Measurements from ENCODE around the gene HLA-DMA.

- TF ChIP-seq CTCF (IDR thresholded peaks at IDR 0.05) = no peak
- no peak for TF ChIP-seq POLR2A (IDR thresholded peaks at IDR 0.05)
Measured at GRCh38 chr6:33001685-33002084, 48.8 kb upstream of the HLA-DMA start.

All from thyroid gland (tissue), 4 donors.